HG02571 (cell line): ENCODE data around the gene ATP8B3.
"Not testable (repeated sequence)": the region's sequence is repeated elsewhere in the genome, so short reads cannot be mapped to it uniquely, and the experiment has no call there.

Experiments used
- ATAC-seq: cut with Tn5 transposase; IDR thresholded peaks from one replicate; pipeline ENCODE4 v1.9.1; 2021; ENCODE audit warnings: mild to moderate bottlenecking, moderate library complexity; ENCODE audit not compliant: unreplicated experiment

ATP8B3 gene

DNA sequence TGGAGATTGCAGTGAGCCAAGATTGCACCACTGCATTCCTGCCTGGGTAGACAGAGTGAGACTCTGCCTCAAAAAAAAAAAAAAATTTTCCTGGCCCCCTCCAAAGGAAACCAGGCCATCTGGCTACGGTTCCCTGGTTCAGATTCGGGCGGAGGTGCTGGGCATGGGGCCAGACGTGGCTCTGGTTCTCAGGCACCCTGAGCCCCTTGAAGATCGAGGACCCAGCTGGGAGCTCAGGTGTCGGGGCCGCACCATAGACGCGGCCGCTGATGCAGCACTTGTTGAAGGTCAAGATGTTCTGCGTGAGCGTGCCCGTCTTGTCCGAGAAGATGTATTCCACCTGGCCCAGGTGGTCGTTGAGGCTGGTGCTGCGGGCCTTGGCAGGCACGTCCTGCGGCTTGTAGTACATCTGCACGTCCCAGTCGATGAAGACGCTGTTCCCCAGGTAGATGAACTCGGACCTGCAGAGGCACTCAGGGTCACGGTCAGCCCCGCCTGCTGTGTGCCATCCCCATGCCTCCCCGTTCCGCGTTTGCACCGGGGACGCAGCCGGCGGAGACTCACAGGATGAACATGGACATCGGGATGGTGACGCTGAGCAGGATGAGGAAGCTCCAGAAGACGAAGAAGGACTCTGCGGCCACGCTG is 12.3 kb downstream of the ATP8B3 start:
- ATAC-seq: no peak

- ATAC-seq: not testable (repeated sequence)
Measured at GRCh38 chr19:1797313-1797712, 14.8 kb downstream of the ATP8B3 start.

- no peak for ATAC-seq
Measured at GRCh38 chr19:1796395-1797142, 15.5 kb downstream of the ATP8B3 start.

DNA sequence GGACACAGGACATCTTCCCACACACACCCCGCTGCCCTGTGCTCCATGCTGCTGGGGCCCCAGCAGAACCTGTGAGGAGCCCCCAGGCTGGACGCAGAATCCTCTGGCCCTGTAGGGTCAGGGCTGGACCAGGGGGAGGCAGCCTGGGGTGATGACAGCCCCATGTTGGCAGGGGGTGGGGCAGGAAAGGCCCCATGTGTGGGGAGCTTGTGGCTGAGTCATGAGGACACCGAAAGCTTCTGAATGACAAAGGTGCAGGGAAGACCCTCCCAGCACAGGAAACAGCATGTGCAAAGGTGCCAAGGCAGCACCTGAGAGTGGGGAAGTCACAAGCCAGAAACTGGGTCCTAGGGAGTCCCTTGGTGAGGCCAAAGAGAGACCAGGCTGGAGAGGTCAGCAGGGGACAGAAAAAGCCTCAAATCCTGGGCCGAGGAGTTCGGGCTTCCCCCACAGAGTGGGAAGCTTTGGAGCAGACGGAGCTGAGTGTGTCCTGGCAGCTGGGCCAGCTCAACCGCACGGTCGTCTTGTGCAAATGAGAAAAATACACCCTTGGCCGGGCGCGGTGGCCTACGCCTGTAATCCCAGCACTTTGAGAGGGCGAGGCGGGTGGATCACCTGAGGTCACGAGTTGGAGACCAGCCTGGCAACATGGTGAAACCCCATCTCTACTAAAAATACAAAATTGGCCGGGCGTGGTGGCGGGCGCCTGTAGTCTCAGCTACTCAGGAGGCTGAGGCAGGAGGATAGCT is 17.5 kb downstream of the ATP8B3 start:
- ATAC-seq: no peak

GRCh38 chr19:1791879-1792278 is 20.2 kb downstream of the ATP8B3 start:
- no peak for ATAC-seq

- ATAC-seq: no peak
Measured at GRCh38 chr19:1790054-1790792, 21.9 kb downstream of the ATP8B3 start.

DNA sequence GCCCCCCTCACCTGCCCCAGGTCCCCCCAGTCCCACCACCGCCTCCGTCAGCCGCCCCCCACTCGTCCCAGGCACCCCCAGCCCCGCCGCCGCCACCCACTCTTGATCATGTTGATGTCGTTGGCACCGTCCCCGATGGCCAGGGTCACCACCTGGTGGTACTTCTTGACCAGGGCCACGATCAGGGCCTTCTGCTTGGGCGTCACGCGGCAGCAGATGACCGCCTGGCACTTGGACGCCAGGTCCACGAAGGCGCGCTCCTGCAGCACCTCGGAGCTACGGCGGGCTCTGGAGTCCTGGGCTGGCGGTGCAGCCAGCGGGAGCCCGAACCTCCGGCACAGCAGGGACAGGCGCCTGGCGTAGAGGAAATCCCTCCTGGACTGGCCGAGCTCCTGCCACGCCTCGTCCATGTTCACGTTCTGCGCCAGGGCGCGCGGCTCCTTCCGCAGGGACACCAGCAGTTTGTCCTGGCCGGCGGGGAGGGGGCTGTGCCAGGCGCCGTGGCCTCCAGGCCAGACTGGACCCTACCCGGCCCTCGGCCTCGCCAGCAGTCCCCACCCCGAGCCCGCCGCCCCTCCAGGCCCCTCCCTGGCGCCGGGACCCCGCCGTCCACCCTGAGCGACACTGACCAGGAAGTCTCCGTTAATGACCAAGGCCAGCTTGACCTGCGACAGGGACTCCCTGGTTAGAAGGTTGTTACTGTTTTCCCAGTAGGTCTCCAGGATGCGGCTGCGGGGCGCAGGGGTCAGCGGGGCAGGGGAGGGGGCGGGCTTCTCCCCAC is 22.6 kb downstream of the ATP8B3 start:
- ATAC-seq: no peak

DNA sequence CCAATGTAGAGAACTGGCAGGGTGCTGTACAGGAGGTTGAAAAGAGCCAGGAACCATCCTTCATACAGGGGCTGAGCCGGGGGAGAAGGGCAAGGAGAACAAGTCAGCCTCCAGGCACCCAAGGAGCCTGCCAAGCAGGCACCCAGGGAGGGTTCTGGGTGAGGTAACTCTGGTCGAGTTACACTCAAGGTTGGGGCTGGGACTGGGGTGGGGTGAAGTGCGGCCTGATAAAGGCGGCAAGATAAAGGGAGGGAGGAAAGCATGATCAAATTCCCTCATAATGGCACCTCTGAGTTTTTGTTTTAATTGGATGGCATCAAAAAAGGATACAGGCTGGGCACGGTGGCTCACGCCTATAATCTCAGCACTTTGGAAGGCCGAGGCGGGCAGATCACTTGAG is 25.0 kb downstream of the ATP8B3 start:
- ATAC-seq: no peak

DNA sequence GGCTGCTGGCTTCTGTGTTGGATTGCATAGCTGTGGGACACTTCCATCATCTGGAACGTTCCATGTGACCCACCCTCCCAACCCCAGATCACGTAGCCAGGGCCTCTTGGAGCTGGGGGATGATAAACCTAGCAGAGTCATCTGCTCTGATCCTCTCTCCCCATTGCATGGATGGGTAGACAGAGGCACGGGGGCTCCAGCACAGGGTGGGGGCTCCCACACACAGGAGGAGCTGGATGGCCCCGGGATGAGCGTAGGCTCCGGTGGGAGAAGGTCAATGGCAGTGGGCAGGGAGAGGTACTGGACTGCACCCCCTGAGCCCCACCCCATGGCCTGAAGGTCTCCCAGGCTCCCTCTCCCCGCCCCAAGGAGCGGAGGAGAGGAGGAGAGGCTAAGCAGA is 25.4 kb downstream of the ATP8B3 start:
- no peak for ATAC-seq

GRCh38 chr19:1785310-1785709 is 26.8 kb downstream of the ATP8B3 start:
- no peak for ATAC-seq

GRCh38 chr19:1783874-1784273 is 28.2 kb downstream of the ATP8B3 start:
- no peak for ATAC-seq

GRCh38 chr19:1783354-1783753 is 28.7 kb downstream of the ATP8B3 start:
- no peak for ATAC-seq

DNA sequence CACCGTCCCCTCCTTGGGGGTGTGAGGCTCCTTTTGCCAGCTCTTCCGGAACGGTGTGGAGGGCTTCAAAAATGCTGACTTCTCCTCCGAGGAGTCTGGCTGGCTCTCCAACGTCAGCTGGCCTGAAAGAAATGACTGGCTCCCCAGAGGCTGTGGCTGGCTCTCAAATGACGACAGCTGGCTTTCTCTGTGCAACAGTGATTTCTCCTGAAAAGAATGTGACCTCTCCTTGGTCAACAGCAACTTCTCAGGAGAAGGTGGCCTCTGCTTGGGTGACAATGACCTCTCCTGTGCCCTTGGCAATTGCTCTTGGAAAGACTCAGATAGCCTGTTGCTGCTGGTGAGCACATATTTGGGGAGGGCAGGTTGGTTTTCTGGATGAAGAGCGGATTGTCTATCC is 29.6 kb downstream of the ATP8B3 start:
- ATAC-seq: no peak

- no peak for ATAC-seq
Measured at GRCh38 chr19:1780272-1780958, 31.7 kb downstream of the ATP8B3 start.

GRCh38 chr19:1779574-1779973 is 32.5 kb downstream of the ATP8B3 start:
- ATAC-seq: no peak

DNA sequence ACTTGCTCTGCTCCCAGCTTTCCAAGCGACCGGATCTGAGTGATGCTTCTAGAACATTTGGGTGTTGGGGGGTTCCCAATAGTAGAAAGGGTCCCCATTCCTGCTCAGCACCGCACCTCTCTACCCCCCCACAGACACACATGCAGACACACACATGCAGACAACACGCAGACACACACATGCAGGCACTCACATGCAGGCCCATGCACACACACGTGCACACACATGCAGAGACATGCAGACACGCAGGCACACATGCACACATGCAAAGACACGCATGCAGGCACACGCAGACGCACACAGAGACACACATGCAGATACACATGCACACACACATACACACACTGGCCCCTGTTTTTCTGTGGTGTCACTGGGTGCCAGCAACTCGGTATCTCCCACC is 34.9 kb downstream of the ATP8B3 start:
- ATAC-seq: no peak

GRCh38 chr19:1776606-1777147 is 35.4 kb downstream of the ATP8B3 start:
- no peak for ATAC-seq

DNA sequence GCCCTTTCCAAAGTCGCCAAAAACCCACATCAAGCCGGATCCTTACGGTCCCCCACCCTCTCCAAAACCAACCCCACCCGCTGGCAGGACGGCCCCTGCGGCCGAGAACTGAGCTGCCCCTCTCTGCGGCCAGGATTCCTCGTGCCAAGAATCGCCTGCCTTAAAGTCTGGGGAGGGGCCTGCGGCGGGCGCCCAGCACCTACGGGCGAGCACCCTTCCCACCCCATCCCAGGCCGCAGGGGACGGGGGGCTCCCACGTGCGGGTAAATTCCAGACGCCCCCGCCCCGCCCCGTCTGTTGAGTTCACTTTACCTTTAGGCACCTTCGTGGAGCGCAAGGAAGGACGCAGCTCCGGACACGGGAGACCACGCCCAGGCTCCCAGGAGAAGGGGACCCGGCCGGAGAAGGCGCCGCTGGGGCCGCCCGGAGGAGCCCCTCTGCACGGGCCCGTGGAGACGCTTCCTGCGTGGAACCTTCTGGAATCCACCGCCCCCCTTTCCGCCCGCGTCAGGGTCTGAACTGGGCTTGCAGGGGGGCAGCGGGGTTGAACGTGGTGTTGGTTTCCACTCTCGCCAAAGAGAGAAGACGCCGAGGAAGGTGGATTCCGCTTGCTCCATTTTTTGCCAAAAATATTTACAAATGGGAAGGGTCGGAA is 36.0 kb downstream of the ATP8B3 start:
- ATAC-seq: no peak
